Vagina (tissue), 2 donors: ENCODE data around the gene PHKG2. TPM values are rescaled to one million over a fixed set of nuclear protein-coding genes. Genes with fewer than 3 reads are reported as not detected.

Source experiments
- DNase-seq, 2 donors: peaks; one replicate each; pipeline ENCODE4 v3.0.0-alpha.2; 2017; ENCODE audit errors: extremely low spot score in 2 of 2
- H3K27ac ChIP-seq: fragments of 200-600 bp; sonication (generic); one replicate; pipeline ENCODE4 v1.5.1; 2019
- H3K27me3 ChIP-seq: fragments of 200-600 bp; sonication (generic); one replicate; pipeline ENCODE4 v1.5.1; 2019
- H3K36me3 ChIP-seq, 2 donors: fragments of 200-600 bp; sonication (generic); one replicate each; pipeline ENCODE4 v1.5.1; 2017 to 2019
- H3K4me1 ChIP-seq: fragments of 200-600 bp; sonication (generic); one replicate; pipeline ENCODE4 v1.5.1; 2019
- H3K4me3 ChIP-seq, 2 donors: fragments of 200-600 bp; sonication (generic); 1 replicate in 1 of 2; 2 replicates in 1 of 2; pipeline ENCODE4 v1.5.1; 2016 to 2019
- H3K9me3 ChIP-seq: fragments of 200-600 bp; sonication (generic); one replicate; pipeline ENCODE4 v1.5.1; 2019
- CTCF ChIP-seq, 3 experiments: fragments of 450-650 bp in 2 of 3; fragments of 200-600 bp in 1 of 3; sonication (generic) in 1 of 3; IDR thresholded peaks; one replicate each; pipeline ENCODE4 v1.5.1; 2017 to 2019; ENCODE audit warnings: antibody characterized with exemption in 3 of 3, mild to moderate bottlenecking in 2 of 3, moderate library complexity in 2 of 3
- POLR2A ChIP-seq, 2 donors: fragments of 450-650 bp; IDR thresholded peaks; one replicate each; pipeline ENCODE4 v1.6.1; 2017; ENCODE audit warnings: antibody characterized with exemption in 2 of 2, mild to moderate bottlenecking in 2 of 2, moderate library complexity in 2 of 2
- POLR2AphosphoS5 ChIP-seq, 2 donors: sonication (generic); formaldehyde crosslinking; IDR thresholded peaks; one replicate each; pipeline ENCODE4 v1.9.0; 2017; ENCODE audit warnings: antibody characterized with exemption in 2 of 2, mild to moderate bottlenecking in 2 of 2, low read depth in 1 of 2; ENCODE audit not compliant: insufficient read depth in 1 of 2
- intact Hi-C: fragments of 100-400 bp; cut with DNase I; formaldehyde crosslinking; loops from one replicate; pipeline ENCODE4 v1.15.1; 2023
- total RNA-seq: library from RNA; depleted of rRNA; stranded (reverse); fragments of >200 nt; gene quantifications from one replicate; pipeline ENCODE4 v1.2.3, GENCODE V29; 2016

PHKG2 gene
- total RNA-seq, 1 donor from 2014 or later = 32.9 TPM

- no peak for DNase-seq
- Histone ChIP-seq H3K36me3 (peaks cover 11 to 59% of the 10 kb centered on the region in 2 donors), H3K4me3 (no peak overlapping the region), H3K27me3 (no peaks in the 10 kb centered on the region), H3K27ac (no peak overlapping the region), H3K9me3 (no peaks in the 10 kb centered on the region), H3K4me1 (peaks cover 37% of the 10 kb centered on the region)
- no peak for TF ChIP-seq POLR2A (IDR thresholded peaks at IDR 0.05)
- no peak for TF ChIP-seq CTCF (IDR thresholded peaks at IDR 0.05)
- no peak for TF ChIP-seq POLR2AphosphoS5 (IDR thresholded peaks at IDR 0.05; ENCODE audit: insufficient read depth in 1 of 2, low read depth in 1 of 2)
- intact Hi-C loops = loop anchor here (5.0 kb wide), 1 partner anchor 67 kb away; the partner anchor contains the start of gene SRCAP
Observed at GRCh38 chr16:30764086-30764485, 15.9 kb downstream of the PHKG2 start.

- Histone ChIP-seq H3K4me1 (peaks cover 37% of the 10 kb centered on the region), H3K36me3 (peaks cover 15 to 67% of the 10 kb centered on the region in 2 donors)
- intact Hi-C loops = loop anchor here (5.0 kb wide), 1 partner anchor 68 kb away; the partner anchor contains the start of gene SRCAP
Observed at GRCh38 chr16:30764816-30765465, 16.7 kb downstream of the PHKG2 start.

GRCh38 chr16:30766206-30766932, 18.1 kb downstream of the PHKG2 start:
- intact Hi-C loops = no loop called here
- peaks cover 15 to 81% of the 10 kb centered on the region in 2 donors for H3K36me3 ChIP-seq

More at GRCh38 chr16:30764816-30765465, 16.7 kb downstream of the PHKG2 start:
- Histone ChIP-seq H3K27me3 (no peaks in the 10 kb centered on the region), H3K9me3 (no peaks in the 10 kb centered on the region), H3K4me3 (no peak overlapping the region), H3K27ac (no peak overlapping the region)
- DNase-seq = no peak
- TF ChIP-seq POLR2A (IDR thresholded peaks at IDR 0.05) (no peak), CTCF (IDR thresholded peaks at IDR 0.05) (no peak), POLR2AphosphoS5 (IDR thresholded peaks at IDR 0.05; ENCODE audit: insufficient read depth in 1 of 2, low read depth in 1 of 2) (no peak)

GRCh38 chr16:30766933-30767284, 18.7 kb downstream of the PHKG2 start:
- no peak overlapping the region for H3K27ac ChIP-seq
- peaks cover 15 to 86% of the 10 kb centered on the region in 2 donors for H3K36me3 ChIP-seq
- no peaks in the 10 kb centered on the region for H3K27me3 ChIP-seq
- no peak for DNase-seq
- no peak for TF ChIP-seq POLR2AphosphoS5 (IDR thresholded peaks at IDR 0.05; ENCODE audit: insufficient read depth in 1 of 2, low read depth in 1 of 2)
- no peak for TF ChIP-seq CTCF (IDR thresholded peaks at IDR 0.05)
- TF ChIP-seq POLR2A (IDR thresholded peaks at IDR 0.05) = no peak
- intact Hi-C loops = no loop called here
- H3K4me3 ChIP-seq = no peak overlapping the region
- H3K9me3 ChIP-seq = no peaks in the 10 kb centered on the region
- peaks cover 25% of the 10 kb centered on the region for H3K4me1 ChIP-seq

More at GRCh38 chr16:30766206-30766932, 18.1 kb downstream of the PHKG2 start:
- no peak for DNase-seq
- TF ChIP-seq POLR2A (IDR thresholded peaks at IDR 0.05) = no peak
- TF ChIP-seq CTCF (IDR thresholded peaks at IDR 0.05) = no peak
- TF ChIP-seq POLR2AphosphoS5 (IDR thresholded peaks at IDR 0.05; ENCODE audit: insufficient read depth in 1 of 2, low read depth in 1 of 2) = no peak
- Histone ChIP-seq H3K4me1 (peaks cover 29% of the 10 kb centered on the region), H3K27me3 (no peaks in the 10 kb centered on the region), H3K4me3 (no peak overlapping the region), H3K27ac (no peak overlapping the region), H3K9me3 (no peaks in the 10 kb centered on the region)
